Stimulated activated CD4-positive, alpha-beta T cell treated with anti-CD3 and anti-CD28 coated beads, Interleukin-15, amount 100 ng/mL, for 1 hour (primary cell): ENCODE data around the gene COG7.
"Not testable (repeated sequence)": the region's sequence is repeated elsewhere in the genome, so short reads cannot be mapped to it uniquely, and the experiment has no call there.

ENCODE experiments used
- DNase-seq, 2 donors: peaks; one replicate each; pipeline ENCODE4 v3.0.0-alpha.2; 2020; ENCODE audit warnings: low read depth in 1 of 2, low spot score in 1 of 2

Gene COG7

DNA sequence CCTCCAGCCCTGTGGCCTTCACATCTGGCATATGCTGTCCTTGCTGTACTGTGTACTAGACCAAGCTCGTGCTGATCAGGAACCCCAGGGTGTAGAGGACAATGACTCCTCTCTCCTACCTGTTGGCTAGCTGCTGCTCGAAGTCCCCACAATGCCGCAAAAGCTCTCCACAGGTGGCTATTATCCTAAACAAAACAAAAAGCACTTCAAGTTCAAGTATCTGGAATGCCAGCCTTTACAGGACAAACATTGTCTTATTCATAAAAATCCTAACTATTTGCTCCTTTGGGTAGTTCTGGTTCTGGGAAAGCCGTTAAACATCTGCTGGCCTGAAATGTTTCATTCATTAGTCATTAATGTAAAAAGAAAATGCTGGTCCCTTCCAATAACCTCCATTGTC is 42.8 kb downstream of the COG7 start:
- no peak for DNase-seq

DNA sequence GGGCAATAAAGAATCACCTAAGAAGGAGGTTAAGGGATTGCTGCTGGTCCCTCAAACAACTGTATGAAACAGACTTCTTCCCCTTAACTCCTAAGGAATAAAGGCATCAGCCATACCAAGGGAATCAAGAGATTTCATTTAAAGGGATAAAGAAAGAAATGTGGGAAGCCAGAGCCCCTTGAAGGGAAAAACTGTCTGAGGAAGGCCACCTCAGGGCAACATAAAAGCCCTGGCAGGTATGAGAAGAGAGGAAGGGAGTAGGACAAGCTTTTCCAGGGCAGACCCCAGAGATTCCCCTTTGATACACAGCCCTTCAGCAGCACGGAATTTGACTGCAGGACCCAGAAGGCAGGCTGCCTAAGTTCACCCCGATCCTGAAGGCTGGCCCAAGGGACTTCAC is 43.5 kb downstream of the COG7 start:
- DNase-seq: no peak

GRCh38 chr16:23408823-23409298 is 44.1 kb downstream of the COG7 start:
- no peak for DNase-seq

- no peak for DNase-seq
Observed at GRCh38 chr16:23408242-23408822, 44.7 kb downstream of the COG7 start.

DNA sequence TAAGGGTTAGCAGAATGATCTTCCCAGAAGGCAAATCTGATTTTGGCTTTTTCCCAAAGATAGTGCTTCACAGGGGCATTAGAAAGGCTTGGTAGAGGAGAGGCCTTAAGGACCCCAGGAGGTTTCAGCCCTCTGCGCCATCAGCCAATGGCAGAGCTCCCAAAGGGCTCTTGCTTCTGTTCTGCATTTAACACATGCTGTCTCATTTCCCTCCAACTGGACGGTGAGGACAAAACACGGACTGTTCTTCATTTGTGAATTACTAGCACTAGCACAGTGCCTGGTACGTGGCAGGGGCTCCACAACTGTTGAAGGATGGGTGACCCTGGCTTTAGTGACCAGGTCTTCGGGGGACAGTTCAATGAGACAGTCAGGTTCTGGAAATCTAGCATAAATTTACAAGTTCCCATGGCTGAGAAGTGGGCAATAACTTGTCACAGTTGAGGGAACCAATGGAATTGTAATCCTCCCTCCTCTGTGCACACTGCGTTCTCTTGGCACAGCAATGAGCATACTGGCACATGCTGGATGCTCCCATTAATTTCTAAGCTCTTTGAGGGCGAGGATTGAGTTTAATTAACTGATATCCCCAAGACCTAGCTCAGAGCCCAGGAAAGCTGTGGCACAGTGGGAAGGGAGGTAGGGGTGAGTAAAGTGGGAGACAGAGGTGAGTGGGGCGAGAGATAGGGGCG is 45.4 kb downstream of the COG7 start:
- no peak for DNase-seq

GRCh38 chr16:23406546-23407240 is 46.3 kb downstream of the COG7 start:
- no peak for DNase-seq

DNA sequence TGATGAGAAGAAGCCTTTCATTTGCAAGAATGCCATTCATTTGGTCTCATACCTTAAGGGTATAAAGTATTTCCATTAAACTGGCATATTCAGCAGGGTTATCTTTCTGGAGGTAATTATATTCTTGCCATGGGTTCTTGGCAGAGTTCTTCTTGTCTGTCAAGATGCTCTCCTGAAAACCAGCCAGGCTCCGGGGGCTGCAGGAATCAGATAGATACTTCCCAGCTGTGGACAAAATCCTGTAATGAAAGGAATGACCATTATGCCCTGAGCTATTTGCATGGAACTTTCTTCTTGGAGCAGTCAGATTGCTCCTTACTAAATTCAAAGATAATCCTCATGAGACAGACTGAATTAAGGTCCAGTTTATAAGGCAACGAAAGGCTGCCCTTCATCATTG is 47.0 kb downstream of the COG7 start:
- DNase-seq: no peak

DNA sequence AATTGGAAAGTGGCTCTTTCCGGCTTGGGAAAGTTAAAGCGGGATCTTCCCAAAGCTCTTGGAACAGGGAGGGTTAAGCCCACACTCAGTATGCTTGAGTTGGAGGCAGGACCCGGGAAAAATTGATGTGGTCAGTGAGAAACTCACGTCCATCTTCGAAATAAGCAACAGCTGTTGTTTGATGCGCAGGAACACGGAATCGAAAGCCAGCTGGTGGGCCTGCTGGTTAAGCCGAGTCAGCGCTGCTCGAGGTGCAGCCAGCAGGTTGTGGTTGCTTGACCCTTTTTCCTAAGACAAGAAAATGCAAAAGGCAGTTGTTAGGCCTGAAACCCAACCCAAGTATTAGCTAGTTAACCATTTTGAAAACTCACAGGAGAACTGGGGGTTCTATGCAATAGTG is 49.4 kb downstream of the COG7 start:
- DNase-seq: no peak

DNA sequence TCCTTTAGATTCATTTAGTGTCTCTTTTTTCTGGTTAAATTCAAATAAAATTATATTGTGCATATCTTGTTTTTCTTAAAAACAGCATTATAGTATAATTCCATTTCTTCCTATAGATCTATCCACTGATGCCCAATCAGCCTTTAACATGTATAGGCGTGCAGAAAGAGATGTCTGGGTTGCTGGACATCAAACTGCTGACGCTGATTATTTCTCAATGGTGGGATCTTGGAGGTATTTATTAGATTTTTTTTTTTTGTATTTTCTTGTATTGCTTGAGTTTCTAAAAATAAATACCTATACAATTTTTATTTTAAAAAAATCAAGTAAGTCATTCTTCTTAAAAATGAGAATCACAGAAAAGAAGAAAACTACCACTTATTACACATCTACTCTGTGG is 50.9 kb downstream of the COG7 start:
- DNase-seq: no peak

DNA sequence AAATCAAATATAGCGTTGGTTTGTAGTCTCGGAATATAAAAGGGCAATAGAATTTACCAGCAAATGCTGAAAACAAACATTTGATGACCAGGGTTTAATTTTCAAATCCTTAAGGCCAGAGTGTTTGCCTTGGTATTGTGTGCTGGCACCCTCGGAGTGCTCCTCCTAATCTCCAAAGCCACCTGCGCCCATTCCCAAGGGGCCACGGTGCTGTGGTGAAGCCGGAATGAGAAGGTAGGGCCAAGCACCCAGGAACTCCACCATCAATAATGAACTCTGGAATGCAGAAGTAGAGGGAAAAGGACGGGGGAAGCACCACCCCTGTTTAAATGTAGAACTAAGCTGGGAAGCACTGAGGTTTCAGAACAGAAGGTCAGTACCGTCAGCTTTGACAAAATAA is 51.9 kb downstream of the COG7 start:
- no peak for DNase-seq

DNA sequence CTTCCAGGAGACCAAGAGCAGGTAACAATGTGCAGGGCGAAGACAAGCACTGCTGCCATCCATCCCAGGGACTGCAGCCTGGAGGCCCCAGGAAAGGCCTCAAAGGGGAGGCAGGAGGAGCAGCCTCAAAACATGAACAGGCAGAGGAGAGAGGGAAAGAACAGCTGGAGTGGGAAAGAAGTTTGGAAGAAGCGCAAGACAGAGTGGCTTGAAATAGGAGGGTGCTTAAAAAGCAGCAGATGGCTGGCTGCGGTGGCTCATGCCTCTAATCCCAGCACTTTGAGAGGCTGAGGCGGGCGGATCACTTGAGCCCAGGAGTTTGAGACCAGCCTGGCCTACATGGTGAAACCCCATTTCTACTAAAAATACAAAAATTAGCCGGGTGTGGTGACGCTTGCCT is 52.5 kb downstream of the COG7 start:
- not testable (repeated sequence) for DNase-seq

GRCh38 chr16:23398987-23399805 is 53.8 kb downstream of the COG7 start:
- no peak for DNase-seq

DNA sequence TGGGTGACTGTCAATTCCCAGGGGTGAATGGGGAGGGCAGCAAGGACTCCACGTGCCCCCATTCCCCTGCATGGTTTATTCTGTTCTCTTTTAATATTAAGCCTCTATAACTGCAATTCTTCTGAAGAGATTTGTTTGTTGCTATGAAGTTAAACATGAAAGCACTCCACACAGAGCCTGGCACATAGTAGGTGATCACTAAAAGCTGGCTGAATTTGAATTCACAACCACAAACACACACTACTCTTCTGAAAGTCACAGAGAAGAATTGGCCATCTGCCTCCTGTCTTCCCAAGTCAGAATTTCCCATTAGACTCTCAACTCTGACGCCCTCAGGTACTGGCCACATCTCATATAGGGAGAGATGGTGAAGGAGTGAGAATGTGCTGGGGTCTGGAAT is 55.5 kb downstream of the COG7 start:
- no peak for DNase-seq

- no peak for DNase-seq
Observed at GRCh38 chr16:23395732-23396131, 57.3 kb downstream of the COG7 start.

DNA sequence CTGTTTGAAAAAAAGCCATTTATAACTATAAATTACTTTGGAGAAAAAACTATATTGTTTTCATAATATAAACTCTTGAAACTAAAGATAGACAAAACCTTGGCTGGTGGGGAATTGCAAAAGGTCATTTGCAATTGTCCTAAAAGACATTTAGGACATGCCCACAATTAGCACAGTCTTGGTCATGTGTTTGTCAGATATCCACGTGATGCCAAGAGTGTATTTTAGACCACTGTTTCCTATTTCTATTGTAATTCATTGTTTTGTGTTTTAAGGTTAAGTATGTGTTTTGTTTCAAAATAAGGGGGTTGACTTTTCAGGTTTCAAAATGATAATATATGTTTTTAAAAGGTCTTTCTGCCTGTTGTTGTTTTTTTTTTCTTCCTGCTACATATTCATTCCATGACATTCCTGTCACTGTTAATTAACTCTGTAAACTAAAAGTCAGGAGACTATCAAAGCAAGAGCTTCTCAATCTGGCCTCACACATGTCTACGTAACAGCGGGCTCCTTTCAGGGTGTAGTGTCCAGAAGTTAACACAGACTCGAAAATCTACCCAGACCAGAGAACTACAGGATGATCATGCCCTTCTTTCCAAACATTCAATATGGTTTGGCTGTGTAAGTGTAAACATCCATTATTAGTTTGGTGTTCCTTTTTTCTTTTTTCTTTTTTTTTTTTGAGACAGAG is 58.7 kb downstream of the COG7 start:
- no peak for DNase-seq

GRCh38 chr16:23392223-23392600 is 60.8 kb downstream of the COG7 start:
- no peak for DNase-seq

- no peak for DNase-seq
Observed at GRCh38 chr16:23391381-23392222, 61.4 kb downstream of the COG7 start.

- DNase-seq: not testable (repeated sequence)
Observed at GRCh38 chr16:23389936-23390335, 63.1 kb downstream of the COG7 start.

GRCh38 chr16:23389201-23389600 is 63.8 kb downstream of the COG7 start:
- no peak for DNase-seq

DNA sequence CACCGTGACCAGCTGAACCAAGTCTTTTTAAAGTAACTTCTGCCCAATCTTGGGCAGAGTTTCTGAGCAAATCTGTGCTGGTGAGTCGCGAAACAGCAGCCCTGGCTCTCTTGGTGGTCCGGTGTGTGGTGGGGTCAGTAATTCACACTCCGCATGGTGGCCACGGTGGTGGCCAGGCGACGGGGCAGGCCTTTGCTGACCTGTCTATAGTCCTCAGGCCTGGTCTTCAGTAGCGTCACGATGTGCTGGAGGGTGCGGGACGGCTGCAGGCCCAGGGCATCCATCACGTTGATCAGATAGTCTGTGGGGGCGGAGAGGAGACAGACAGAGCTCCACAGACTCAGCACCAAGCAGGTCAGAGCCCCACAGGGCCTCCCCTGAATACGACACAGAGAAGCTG is 64.2 kb downstream of the COG7 start:
- DNase-seq: no peak
